HuH-7.5 (cell line): ENCODE results near the gene RNF220.
A peak's percentile ranks its signal among the peaks of the same experiment; 100 is the strongest.

ENCODE experiments used
- DNase-seq: peaks from one replicate; pipeline ENCODE4 v3.0.0; 2011; ENCODE audit warnings: low spot score

The RNF220 gene

GRCh38 chr1:44523593-44524591 lies 118.8 kb downstream of the RNF220 start:
- no peak for DNase-seq

DNA sequence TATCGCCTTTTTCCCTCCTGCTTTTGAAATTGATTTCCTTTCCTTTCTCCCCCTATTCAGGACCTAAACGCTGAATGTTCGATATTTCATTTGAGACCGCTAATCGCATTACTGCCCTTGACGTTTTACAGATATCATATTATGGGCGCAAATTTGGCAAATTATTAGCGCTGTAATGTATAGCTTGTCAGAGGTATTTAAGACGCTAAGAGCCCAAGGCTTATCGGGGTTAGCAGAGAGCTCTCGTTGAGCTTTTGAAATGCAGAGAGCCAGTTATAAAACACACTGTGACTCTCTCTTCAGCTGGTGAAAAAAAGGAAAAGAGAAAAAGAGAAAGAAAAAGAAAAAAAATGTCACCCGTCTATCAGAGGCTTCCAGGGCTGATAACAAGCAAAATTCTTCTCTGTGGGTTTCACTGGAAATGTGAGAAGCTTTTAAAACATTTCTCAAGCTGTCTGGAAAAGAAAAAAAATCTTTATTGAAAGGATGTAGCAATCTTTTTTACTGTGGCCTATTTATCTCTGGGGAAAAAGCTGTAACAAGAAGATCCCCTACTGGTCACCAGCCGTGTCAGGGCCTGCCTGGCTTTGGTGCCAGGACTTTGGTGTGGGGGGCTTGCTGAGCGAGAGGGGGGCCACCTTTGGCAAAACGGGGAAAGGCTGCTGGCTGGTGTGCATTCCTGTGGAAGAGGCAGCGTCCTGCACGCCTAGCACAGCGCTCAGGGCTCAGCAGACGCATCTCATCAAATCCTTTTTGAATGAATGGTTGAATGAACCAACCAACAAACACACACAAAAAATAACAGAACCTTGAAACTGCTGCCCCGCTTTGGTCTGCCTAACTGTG lies 119.8 kb downstream of the RNF220 start:
- no peak for DNase-seq

- DNase-seq = no peak
These were observed 121.4 kb downstream of the RNF220 start for GRCh38 chr1:44526295-44527073.

DNA sequence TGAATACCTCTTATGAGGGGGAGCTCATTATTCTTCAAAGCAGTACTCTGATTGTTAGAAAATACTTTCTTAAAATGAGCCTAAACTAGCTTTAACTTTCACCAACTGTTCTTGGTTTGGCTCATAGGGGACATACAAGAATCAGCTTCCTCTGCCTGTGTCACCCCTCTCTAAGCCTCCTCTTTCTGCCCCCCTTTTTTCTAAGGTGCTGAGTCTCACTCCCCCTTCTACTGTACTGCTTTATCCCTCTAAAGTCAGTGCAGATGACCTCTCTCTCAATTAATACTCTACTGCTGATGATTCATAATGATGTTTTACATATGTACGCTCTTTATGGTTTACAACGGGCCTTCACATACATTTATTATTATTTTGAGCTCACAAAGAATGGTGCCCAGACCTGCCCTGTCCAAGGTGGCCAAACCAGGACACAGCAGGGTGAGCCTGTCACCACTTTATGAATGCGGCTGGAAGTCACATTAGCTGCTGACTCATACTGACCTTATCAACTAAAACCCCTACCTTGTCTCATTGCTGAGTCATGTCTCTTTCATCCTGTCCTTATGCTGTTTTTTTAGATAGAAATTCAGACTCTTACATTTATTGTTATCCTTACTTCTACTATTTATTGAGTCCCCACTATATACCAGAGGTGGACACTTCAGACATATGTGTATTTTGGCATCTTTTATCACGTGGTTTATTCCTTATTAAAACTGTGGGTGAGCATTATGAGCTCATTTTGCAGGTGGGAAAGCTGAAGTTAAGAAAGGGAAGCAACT lies 126.9 kb downstream of the RNF220 start:
- peak; percentile 40 for DNase-seq

DNA sequence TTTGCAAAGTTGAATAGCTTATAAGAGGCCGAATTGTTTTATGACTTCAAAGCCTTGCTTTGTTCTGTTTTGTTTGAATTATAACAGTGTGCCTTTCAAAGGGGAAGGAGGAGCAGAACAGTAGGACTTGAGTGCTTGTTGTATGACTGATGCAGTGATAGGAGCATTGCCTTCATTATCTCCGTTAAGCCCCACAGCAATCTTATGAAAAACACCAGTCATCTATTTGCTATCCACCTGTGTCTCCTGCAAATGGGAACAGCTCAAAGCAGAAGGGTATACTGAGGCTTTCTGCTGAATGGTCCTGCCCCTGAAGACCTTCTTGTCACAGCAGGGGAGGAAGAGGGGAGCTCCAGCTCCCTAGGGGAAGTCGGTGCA lies 127.5 kb downstream of the RNF220 start:
- DNase-seq = no peak

DNA sequence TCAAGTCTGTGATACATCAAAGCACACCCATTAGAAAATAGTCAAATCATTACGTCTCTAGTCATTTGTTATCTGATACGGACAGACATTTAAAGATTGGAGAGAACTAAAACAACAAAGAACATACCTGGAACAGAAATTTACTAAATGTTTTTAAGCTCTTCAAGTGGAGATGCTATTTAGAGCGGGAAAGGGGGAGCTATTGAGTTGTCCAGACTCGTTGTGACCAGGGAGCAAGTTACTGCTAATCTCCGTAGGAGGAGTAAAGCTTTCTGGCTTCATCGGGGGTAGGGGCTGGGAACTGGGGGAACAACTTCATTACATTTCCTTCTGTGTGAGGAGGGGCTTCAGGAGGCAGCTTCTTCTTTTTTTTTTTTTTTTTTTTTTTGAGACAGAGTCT lies 129.7 kb downstream of the RNF220 start:
- no peak for DNase-seq

- DNase-seq = no peak
These were observed 131.5 kb downstream of the RNF220 start for GRCh38 chr1:44536357-44537209.

DNA sequence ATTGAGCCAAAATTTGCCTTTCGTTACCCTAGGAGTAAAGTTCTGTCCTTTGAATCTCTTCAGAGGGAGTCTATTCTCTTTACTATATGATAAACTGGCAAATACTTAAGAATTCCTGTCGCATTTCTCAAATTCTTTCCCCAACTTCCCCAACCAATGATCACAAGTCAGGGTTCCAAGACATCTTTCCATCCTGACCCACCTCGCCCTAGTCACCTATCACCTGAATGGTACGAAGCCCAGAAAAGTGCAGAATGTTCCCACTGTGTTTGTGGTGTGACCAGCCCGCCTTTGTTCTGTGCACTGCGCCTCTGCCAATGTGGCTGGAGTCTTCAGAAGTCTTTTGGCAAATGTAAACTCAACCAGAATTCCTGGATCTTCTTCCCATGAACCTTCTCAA lies 132.5 kb downstream of the RNF220 start:
- no peak for DNase-seq

DNA sequence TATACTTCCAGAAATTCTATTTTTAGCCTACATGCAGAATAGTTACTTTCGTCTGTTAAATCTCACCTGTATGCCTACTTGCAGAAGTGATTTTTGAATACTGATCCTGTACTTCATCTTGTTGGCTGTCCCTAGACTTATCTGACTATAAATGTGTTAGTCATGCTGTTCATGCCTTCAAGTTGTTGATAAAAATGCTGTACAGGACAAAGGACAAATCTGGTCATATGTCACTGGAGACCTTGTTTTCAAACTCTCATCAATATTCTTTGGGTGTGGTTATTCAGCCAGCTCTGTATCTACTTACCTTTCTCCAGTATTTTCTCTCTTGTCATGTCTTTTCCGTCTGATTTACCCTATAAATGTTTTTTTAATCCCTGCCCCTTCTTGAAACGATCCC lies 132.9 kb downstream of the RNF220 start:
- DNase-seq = no peak

DNA sequence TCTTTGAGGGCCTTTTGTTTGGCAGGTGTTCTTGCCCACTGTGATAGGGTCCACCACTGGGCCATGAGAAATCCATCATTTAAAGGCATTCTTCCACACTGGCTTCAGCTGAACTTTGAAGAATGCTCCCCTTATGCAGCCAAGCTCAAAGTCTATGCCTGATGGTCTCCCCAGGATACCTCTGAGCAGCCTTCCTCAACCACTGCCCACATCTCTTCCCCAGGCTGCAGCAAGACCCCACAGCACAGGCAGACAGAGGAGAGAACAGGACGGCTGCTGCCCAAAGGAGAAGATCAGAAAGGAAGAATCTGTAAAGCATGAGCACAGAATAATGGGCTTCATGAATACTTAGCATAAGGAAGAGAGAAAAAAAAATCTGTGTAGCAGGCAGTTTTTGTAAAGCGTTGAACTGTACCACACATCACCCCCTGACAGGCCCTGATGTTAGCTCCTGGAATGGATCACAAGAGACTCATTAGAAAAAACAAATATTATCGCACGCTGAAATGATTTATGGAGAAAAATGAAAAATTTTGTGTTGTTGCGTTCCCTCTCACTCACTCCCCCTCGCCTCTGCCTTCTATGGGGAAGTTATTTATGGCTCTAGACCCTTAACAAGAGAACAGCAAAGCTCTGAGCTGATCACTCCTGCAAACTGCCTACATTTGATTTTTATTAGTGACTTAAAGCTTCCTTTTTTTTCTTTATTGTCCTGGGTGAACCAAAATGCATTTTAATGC lies 135.1 kb downstream of the RNF220 start:
- DNase-seq = no peak

DNA sequence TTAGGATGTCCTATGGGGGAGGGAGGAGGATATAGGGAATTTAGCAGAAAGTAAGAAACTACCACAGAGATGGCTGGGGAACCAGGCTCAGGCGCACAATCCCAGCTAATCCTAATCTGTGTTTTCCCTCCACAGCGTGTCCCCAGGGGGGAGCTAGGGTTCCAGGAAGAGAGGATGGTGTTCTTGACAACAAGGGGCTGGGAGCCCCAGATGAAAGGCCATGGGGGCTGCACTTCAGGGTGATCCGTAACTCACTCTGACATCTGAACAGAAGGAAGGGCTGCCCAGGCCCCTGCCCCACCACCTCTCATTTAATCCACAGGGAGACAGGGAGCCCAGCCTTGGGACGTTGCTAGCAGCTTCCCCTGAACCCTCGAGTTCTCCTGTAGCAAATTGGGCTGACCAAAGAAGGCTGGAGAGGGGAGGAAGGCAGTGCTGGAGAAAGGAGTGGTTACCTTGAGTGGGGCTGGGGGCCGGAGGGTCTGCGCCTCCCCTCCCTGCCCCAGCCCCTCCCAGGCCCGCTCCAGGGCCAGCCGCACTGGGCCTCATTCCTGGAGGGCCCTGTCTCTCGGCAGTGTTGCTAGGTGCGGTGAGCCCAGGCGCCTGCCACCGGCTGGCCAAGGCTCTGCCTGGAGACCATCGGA lies 137.5 kb downstream of the RNF220 start:
- DNase-seq = no peak

GRCh38 chr1:44543064-44543744 lies 138.1 kb downstream of the RNF220 start:
- no peak for DNase-seq

GRCh38 chr1:44543786-44544185 lies 138.7 kb downstream of the RNF220 start:
- DNase-seq = no peak

DNA sequence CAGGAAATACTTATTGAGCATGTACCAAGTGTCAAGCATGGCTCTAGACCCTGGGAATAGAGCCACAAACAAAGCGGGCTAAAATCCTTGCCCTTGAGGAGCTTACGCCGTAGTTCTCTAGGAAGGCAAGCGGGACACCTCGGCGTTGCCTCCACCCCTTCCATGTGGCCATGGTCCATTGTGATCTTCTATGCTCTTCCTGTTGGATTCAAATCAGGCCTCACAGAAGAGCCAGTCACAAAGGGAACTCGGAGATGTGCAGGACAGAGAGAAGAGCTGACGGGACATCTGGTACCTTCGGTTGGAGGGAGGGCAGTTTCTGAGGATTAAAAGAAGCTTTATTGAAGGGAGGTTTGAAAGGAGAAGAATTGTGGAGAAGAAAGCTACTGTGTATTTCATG lies 139.9 kb downstream of the RNF220 start:
- DNase-seq = no peak

GRCh38 chr1:44545961-44546360 lies 140.9 kb downstream of the RNF220 start:
- DNase-seq = no peak

- no peak for DNase-seq
These were observed 141.5 kb downstream of the RNF220 start for GRCh38 chr1:44546403-44547053.

GRCh38 chr1:44547361-44547760 lies 142.3 kb downstream of the RNF220 start:
- no peak for DNase-seq

GRCh38 chr1:44547837-44548236 lies 142.8 kb downstream of the RNF220 start:
- no peak for DNase-seq
